ENCODE results near the gene KIF4A.

Gene KIF4A

GRCh38 chrX:70466968-70467367 is 177.1 kb downstream of the KIF4A start:
- no peak for FAIRE-seq
- no peak for DNase-seq (ENCODE audit: insufficient read length, low spot score)
- TF ChIP-seq, protein P1, sequence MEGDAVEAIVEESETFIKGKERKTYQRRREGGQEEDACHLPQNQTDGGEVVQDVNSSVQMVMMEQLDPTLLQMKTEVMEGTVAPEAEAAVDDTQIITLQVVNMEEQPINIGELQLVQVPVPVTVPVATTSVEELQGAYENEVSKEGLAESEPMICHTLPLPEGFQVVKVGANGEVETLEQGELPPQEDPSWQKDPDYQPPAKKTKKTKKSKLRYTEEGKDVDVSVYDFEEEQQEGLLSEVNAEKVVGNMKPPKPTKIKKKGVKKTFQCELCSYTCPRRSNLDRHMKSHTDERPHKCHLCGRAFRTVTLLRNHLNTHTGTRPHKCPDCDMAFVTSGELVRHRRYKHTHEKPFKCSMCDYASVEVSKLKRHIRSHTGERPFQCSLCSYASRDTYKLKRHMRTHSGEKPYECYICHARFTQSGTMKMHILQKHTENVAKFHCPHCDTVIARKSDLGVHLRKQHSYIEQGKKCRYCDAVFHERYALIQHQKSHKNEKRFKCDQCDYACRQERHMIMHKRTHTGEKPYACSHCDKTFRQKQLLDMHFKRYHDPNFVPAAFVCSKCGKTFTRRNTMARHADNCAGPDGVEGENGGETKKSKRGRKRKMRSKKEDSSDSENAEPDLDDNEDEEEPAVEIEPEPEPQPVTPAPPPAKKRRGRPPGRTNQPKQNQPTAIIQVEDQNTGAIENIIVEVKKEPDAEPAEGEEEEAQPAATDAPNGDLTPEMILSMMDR (IDR thresholded peaks at IDR 0.05; ENCODE audit: insufficient read depth, missing control alignments) = no peak

DNA sequence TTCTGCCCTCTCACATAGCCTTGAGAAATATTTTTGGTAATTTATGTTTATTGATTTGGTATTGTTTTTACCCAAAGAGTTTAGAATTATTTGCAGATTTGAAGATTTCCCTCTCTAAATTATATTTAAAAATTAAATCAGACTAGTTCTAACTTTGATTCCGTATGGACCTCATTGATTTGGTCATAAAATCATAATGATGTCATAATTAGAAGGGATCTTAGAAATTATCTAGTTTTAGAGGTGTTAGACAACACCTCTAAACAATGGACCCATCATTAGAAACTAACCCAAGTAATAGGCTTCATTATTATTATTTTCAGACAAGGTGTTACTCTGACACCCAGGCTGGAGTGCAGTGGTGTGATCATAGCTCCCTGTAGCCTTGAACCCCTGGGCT is 178.8 kb downstream of the KIF4A start:
- TF ChIP-seq, protein P1 (IDR thresholded peaks at IDR 0.05; ENCODE audit: insufficient read depth, missing control alignments) = no peak
- DNase-seq (ENCODE audit: insufficient read length, low spot score) = no peak
- no peak for FAIRE-seq

Measured in D721Med (cell line).